Measurements from ENCODE around the gene UMODL1.

DNA sequence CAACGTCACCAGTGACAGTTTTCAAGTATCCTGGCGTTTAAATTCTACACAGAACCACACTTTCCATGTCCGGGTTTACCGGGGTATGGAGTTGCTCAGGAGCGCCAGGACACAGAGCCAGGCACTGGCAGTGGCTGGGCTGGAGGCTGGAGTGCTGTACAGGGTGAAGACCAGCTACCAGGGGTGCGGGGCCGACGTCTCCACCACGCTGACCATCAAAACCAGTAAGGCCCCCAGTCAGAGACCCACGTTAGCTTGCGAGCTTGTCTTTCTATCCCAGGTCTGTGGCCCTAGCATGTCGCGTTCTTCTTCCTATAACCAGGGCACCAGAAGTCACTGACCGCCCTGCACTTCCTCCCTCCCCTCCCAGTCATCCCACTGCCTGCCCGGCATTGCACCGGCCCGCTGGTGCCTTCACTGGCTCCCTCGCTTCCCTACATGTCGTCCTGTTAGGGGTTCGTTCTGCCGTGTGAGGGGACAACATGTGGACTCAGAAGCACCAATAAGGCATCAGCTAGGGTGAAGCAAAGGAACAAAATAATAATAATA is 27.9 kb downstream of the UMODL1 start:
- TF ChIP-seq, protein P1, sequence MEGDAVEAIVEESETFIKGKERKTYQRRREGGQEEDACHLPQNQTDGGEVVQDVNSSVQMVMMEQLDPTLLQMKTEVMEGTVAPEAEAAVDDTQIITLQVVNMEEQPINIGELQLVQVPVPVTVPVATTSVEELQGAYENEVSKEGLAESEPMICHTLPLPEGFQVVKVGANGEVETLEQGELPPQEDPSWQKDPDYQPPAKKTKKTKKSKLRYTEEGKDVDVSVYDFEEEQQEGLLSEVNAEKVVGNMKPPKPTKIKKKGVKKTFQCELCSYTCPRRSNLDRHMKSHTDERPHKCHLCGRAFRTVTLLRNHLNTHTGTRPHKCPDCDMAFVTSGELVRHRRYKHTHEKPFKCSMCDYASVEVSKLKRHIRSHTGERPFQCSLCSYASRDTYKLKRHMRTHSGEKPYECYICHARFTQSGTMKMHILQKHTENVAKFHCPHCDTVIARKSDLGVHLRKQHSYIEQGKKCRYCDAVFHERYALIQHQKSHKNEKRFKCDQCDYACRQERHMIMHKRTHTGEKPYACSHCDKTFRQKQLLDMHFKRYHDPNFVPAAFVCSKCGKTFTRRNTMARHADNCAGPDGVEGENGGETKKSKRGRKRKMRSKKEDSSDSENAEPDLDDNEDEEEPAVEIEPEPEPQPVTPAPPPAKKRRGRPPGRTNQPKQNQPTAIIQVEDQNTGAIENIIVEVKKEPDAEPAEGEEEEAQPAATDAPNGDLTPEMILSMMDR (IDR thresholded peaks at IDR 0.05): no peak
- TF ChIP-seq POLR2A (IDR thresholded peaks at IDR 0.05): no peak
